Omental fat pad (tissue), 4 donors: ENCODE measurements around the gene ASTN2. TPM values are rescaled to one million over a fixed set of nuclear protein-coding genes. Genes with fewer than 3 reads are reported as not detected.

Source experiments
- ATAC-seq: fragments of 150-250 bp; one replicate; pipeline ENCODE4 v1.9.1; 2016; ENCODE audit warnings: mild to moderate bottlenecking, moderate library complexity; ENCODE audit not compliant: low FRiP score
- DNase-seq: peaks from one replicate; pipeline ENCODE4 v3.0.0-alpha.2; 2019; ENCODE audit warnings: low spot score
- total RNA-seq, 4 donors: library from RNA; depleted of rRNA; stranded (reverse); fragments of >200 nt; gene quantifications; one replicate each; pipeline ENCODE4 v1.1.0, GENCODE V29; 2016
- TF ChIP-seq, protein P1 (sequence below), 3 donors: fragments of 450-650 bp; IDR thresholded peaks; one replicate each; pipeline ENCODE4 v1.5.1; 2016 to 2017; ENCODE audit warnings: antibody characterized with exemption in 3 of 3, mild to moderate bottlenecking in 3 of 3, moderate library complexity in 2 of 3

Gene ASTN2
- total RNA-seq, 4 donors from 2014 or later: 1.1 to 8.4 (median 3.6) TPM

DNA sequence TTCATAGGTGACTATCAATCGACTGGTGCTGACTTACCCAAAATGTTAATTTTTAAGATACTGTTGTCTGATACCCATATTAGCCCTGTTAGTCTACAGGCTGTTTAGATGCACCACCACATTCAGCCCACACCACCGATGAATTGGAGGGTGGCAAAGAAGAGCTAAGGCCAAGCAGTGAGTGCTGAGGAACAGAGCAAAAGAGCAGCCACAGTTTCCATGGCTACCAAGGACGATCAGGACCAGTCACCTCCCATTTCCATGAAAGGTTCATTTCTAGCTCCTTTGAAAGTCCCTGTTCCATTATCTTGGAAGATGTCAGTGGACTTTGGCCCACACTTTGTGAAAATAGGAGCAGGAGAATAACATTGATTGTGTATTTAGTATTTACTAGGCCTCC, 364.9 kb downstream of the ASTN2 start:
- TF ChIP-seq, protein P1, sequence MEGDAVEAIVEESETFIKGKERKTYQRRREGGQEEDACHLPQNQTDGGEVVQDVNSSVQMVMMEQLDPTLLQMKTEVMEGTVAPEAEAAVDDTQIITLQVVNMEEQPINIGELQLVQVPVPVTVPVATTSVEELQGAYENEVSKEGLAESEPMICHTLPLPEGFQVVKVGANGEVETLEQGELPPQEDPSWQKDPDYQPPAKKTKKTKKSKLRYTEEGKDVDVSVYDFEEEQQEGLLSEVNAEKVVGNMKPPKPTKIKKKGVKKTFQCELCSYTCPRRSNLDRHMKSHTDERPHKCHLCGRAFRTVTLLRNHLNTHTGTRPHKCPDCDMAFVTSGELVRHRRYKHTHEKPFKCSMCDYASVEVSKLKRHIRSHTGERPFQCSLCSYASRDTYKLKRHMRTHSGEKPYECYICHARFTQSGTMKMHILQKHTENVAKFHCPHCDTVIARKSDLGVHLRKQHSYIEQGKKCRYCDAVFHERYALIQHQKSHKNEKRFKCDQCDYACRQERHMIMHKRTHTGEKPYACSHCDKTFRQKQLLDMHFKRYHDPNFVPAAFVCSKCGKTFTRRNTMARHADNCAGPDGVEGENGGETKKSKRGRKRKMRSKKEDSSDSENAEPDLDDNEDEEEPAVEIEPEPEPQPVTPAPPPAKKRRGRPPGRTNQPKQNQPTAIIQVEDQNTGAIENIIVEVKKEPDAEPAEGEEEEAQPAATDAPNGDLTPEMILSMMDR (IDR thresholded peaks at IDR 0.05): no peak
- ATAC-seq: no peak
- no peak for DNase-seq

GRCh38 chr9:117046666-117047327, 368.1 kb downstream of the ASTN2 start:
- DNase-seq (no peak), ATAC-seq (no peak)
- TF ChIP-seq, protein P1 (IDR thresholded peaks at IDR 0.05): no peak

GRCh38 chr9:117044241-117044640, 370.6 kb downstream of the ASTN2 start:
- ATAC-seq: no peak
- DNase-seq: no peak
- TF ChIP-seq, protein P1 (IDR thresholded peaks at IDR 0.05): no peak

GRCh38 chr9:117043159-117043558, 371.7 kb downstream of the ASTN2 start:
- no peak for ATAC-seq
- no peak for DNase-seq
- TF ChIP-seq, protein P1 (IDR thresholded peaks at IDR 0.05): no peak

DNA sequence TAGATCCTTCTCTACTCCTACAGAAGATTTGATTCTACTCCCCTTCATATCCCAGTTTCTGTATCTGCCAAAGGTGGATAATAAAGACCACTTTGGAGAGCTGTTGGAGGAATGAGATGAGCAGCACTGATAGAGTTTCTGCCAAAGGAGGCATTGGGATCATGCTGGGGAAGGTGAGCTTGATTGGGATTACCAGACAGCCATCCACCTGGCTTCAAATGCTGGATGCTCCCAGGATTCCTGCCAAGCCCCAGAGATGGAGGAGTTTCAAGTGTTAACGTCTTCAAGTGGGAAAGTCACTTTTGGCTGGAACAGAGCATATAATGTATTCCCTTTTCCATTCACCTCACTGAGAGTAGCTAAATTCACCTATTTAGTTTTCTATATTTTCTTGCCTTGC, 379.3 kb downstream of the ASTN2 start:
- DNase-seq (no peak), ATAC-seq (no peak)
- TF ChIP-seq, protein P1 (IDR thresholded peaks at IDR 0.05): no peak

DNA sequence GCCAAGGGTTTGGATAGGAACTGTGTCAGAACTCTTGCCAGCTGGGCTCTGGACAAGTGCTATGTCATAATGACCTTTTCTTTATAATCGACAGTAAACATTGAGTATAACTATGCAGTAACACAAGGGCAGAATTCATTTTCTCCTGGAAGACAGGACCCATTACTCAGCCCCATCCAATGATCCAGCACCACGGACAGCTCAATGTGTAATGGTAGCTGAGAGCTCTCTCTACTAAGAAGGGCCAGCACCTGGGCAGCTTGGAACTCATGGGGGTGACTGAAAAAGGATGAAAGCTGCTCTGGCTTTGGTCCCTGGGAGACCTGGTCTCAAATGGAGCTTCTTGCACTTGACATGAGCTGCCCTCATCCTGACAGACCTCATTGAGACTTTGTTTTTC, 380.0 kb downstream of the ASTN2 start:
- ATAC-seq (no peak), DNase-seq (no peak)
- TF ChIP-seq, protein P1 (IDR thresholded peaks at IDR 0.05): no peak

DNA sequence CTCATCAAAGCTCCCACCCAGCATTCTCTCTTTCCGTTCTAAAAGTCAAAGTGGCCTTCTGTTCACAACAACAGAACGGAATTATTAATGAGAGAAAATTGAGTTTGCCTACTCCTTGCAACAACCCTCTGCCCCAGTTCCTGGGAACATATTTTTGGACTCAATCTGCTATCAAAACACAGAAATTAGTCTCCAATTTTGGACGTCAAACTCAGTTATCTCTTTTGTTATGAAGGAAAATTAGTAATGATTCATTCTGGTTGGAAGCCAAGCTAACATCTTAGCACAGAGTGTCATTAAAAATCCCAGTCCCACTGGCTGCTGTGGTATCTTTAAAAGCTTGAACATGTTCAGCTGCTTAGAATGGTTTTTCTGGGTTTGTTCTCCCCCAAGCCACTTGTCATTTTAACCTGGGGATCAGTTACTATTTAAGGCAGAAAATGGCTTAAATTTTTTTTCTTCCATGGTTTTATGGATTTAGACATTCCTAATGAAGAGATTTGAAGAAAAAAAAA, 384.5 kb downstream of the ASTN2 start:
- DNase-seq (no peak), ATAC-seq (no peak)
- TF ChIP-seq, protein P1 (IDR thresholded peaks at IDR 0.05): no peak
